Body of pancreas (tissue), 4 donors: ENCODE data around the gene CACNA2D3. TPM values are rescaled to one million over a fixed set of nuclear protein-coding genes. Genes with fewer than 3 reads are reported as not detected.

Experiments used
- ATAC-seq: fragments of 150-250 bp; one replicate; pipeline ENCODE4 v1.9.1; 2016
- DNase-seq, 4 donors: peaks; one replicate each; pipeline ENCODE4 v3.0.0-alpha.2; 2019
- H3K27ac ChIP-seq, 4 donors: fragments of 200-600 bp; sonication (generic); 1 replicate in 3 of 4; 2 replicates in 1 of 4; pipeline versions ENCODE4 v1.5.1 to v1.6.1; 2016 to 2019; ENCODE audit warnings: mild to moderate bottlenecking in 1 of 4, mixed read lengths in 1 of 4, moderate library complexity in 1 of 4
- H3K27me3 ChIP-seq, 2 donors: fragments of 200-600 bp; sonication (generic); one replicate each; pipeline ENCODE4 v1.6.0; 2016; ENCODE audit warnings: mild to moderate bottlenecking in 1 of 2
- H3K36me3 ChIP-seq, 2 donors: fragments of 200-600 bp; sonication (generic); replicated peaks in 1 of 2; 2 replicates each; pipeline ENCODE4 v1.5.1; 2016; ENCODE audit warnings: low read depth in 2 of 2; ENCODE audit not compliant: insufficient read depth in 1 of 2
- H3K4me1 ChIP-seq: fragments of 200-600 bp; sonication (generic); one replicate; pipeline ENCODE4 v1.6.0; 2016
- H3K4me3 ChIP-seq, 2 donors: fragments of 200-600 bp; sonication (generic); 1 replicate in 1 of 2; 2 replicates in 1 of 2; pipeline ENCODE4 v1.5.1; 2016 to 2019
- H3K9me3 ChIP-seq, 3 donors: fragments of 200-600 bp; sonication (generic); 1 replicate in 2 of 3; 2 replicates in 1 of 3; pipeline ENCODE4 v1.5.1; 2016
- POLR2A ChIP-seq, 3 donors: fragments of 450-650 bp; IDR thresholded peaks; one replicate each; pipeline ENCODE4 v1.6.1; 2016; ENCODE audit warnings: antibody characterized with exemption in 3 of 3, mild to moderate bottlenecking in 2 of 3
- WGBS, 2 donors: methylation state at CpG; one replicate each; pipeline ENCODE4 v1.1.5; 2017; 5-methylcytosine and 5-hydroxymethylcytosine counted together
- intact Hi-C: fragments of 100-400 bp; cut with DNase I; formaldehyde crosslinking; loops from one replicate; pipeline ENCODE4 v1.15.1; 2023
- total RNA-seq, 2 donors: library from RNA; depleted of rRNA; stranded (reverse); fragments of >200 nt; gene quantifications; one replicate each; pipeline ENCODE4 v1.1.0, GENCODE V29; 2016
- TF ChIP-seq, protein P1 (sequence below), 7 experiments: fragments of 450-650 bp in 4 of 7; fragments of 200-600 bp in 3 of 7; sonication (generic) in 3 of 7; IDR thresholded peaks; one replicate each; pipeline ENCODE4 v1.5.1; 2016 to 2019; ENCODE audit warnings: antibody characterized with exemption in 7 of 7

Gene CACNA2D3
- total RNA-seq, 2 donors from 2014 or later: not detected

DNA sequence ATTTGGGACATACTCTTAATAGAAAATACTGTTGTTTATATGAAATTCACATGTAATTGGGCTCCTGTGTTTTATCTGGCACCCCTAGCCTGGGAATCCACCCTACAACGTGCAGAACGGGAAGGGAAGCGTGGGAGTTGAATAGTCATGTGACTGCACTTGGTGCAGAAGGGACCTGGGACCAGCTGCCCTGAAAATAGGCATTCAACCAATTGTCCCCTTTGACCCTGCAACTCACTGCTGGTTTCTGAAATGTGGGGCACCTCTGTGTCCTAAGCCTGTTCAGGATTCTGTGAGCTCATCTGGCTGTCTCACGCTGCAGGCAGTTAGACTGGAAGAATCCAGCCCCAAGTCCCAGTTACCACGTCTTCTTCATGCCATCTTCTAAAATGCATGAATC is 79.7 kb downstream of the CACNA2D3 start:
- Histone ChIP-seq H3K27me3 (no peaks in the 10 kb centered on the region), H3K36me3 (no peaks in the 10 kb centered on the region), H3K4me3 (no peak overlapping the region), H3K9me3 (no peaks in the 10 kb centered on the region), H3K4me1 (no peaks in the 10 kb centered on the region), H3K27ac (no peak overlapping the region)
- TF ChIP-seq, protein P1, sequence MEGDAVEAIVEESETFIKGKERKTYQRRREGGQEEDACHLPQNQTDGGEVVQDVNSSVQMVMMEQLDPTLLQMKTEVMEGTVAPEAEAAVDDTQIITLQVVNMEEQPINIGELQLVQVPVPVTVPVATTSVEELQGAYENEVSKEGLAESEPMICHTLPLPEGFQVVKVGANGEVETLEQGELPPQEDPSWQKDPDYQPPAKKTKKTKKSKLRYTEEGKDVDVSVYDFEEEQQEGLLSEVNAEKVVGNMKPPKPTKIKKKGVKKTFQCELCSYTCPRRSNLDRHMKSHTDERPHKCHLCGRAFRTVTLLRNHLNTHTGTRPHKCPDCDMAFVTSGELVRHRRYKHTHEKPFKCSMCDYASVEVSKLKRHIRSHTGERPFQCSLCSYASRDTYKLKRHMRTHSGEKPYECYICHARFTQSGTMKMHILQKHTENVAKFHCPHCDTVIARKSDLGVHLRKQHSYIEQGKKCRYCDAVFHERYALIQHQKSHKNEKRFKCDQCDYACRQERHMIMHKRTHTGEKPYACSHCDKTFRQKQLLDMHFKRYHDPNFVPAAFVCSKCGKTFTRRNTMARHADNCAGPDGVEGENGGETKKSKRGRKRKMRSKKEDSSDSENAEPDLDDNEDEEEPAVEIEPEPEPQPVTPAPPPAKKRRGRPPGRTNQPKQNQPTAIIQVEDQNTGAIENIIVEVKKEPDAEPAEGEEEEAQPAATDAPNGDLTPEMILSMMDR (IDR thresholded peaks at IDR 0.05): no peak
- TF ChIP-seq POLR2A (IDR thresholded peaks at IDR 0.05): no peak
- ATAC-seq (no peak), DNase-seq (no peak)
- 70% methylated on average over 5 of the region's 5 CpGs for WGBS, 2 donors
- intact Hi-C loops: no loop called here

DNA sequence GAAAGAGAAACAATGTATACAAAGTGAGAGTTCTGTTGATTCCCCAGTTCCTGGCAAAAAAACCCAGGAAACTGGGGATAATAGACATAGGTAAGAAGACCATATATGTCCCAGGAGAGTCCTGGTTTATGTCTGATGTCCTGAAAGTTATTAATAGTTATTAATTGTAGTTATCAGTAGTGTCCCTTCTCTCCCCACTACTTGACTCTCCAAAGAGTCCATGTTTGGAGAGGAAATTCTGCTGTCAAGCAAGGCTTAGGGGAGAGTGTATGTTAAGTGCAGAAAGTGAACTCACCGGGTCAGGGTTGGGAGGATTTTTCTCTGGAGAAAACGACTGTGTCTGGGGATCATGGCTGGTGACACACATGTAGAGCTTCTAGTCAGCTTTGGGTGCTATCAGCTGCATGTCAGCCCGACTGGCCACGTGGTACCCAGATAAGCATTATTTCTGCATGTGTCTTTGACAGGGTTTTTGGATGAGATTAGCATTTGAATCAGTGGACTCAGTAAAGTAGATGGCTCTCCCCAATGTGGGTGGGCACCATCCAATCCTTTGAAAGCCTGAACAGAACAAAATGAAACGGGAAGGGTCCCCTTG is 80.4 kb downstream of the CACNA2D3 start:
- no peaks in the 10 kb centered on the region for H3K4me1 ChIP-seq
- no peak for DNase-seq
- no peak overlapping the region for H3K27ac ChIP-seq
- H3K4me3 ChIP-seq: no peak overlapping the region
- no peak for ATAC-seq
- H3K27me3 ChIP-seq: no peaks in the 10 kb centered on the region
- intact Hi-C loops: no loop called here
- H3K9me3 ChIP-seq: no peaks in the 10 kb centered on the region
- WGBS, 2 donors: 43% methylated on average over 4 to 5 of the region's 5 CpGs
- H3K36me3 ChIP-seq: no peaks in the 10 kb centered on the region
- TF ChIP-seq, protein P1 (IDR thresholded peaks at IDR 0.05): no peak
- no peak for TF ChIP-seq POLR2A (IDR thresholded peaks at IDR 0.05)

DNA sequence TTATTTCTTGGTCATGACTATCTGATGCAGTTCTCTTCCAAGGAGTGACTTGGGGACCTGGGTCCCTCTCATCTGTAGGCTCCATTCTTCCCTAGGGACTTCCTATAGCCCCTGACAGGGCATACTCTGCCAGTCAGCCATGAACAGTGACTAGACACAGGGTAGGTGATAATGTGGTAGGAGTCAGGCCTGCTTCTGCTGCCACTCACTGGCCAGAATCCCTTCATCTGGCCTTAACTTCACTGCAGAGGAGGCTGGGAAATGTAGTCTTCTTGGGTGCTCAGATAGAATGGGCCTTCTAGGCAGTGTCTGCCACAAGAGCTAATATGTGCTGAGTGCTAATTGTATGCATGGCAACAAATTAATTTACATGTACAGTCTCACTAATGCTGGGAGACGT is 84.5 kb downstream of the CACNA2D3 start:
- Histone ChIP-seq H3K4me1 (peaks cover 3% of the 10 kb centered on the region), H3K27me3 (no peaks in the 10 kb centered on the region), H3K9me3 (no peaks in the 10 kb centered on the region), H3K4me3 (no peak overlapping the region), H3K27ac (no peak overlapping the region), H3K36me3 (no peaks in the 10 kb centered on the region)
- ATAC-seq (no peak), DNase-seq (no peak)
- WGBS, 2 donors: 71 to 77% methylated on average over 1 of the region's 1 CpG
- no peak for TF ChIP-seq POLR2A (IDR thresholded peaks at IDR 0.05)
- TF ChIP-seq, protein P1 (IDR thresholded peaks at IDR 0.05): no peak
- intact Hi-C loops: no loop called here

DNA sequence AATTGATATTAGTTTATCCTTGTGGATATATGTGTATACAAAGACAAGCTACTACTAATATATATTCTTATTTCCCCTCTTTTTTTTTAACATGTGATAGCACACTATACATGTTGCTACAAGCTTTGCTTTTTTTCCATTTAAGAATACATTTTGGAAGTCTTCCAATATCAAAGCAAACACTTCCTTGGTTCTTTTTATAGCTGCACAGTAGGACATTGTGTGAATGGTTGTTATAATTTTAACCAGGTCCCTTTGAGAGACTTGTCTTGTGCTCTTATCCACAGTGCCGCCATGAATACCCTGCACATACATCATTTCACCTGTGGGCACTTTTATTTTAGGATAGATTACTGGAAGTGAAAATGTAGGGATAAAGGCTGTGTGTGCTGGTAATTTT is 88.7 kb downstream of the CACNA2D3 start:
- no peaks in the 10 kb centered on the region for H3K27me3 ChIP-seq
- no peak overlapping the region for H3K4me3 ChIP-seq
- no peak for ATAC-seq
- H3K9me3 ChIP-seq: no peaks in the 10 kb centered on the region
- no peak for DNase-seq
- WGBS, 2 donors: 13 to 20% methylated on average over 1 of the region's 1 CpG
- H3K36me3 ChIP-seq: no peaks in the 10 kb centered on the region
- no peak overlapping the region for H3K27ac ChIP-seq
- TF ChIP-seq, protein P1 (IDR thresholded peaks at IDR 0.05): no peak
- no peak for TF ChIP-seq POLR2A (IDR thresholded peaks at IDR 0.05)
- peaks cover 3% of the 10 kb centered on the region for H3K4me1 ChIP-seq
- intact Hi-C loops: no loop called here

DNA sequence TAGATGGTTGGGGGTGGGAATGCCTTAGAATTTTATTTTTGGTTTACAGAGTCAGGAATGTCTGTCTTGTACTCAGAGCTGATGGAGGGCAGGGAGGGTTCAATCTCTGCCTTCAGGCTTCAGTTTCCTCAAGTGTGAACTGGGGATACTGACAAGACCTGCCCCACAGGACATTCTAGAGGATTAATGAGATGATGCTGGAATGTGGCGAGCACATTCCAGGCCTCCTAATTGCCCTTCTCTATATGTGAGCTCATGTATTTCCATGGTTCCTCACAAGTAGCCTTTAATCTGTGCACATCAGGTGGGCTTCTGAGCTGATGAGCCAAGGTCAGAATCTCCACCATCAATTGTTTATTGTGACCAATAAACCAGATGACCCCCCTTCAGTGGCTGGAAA is 90.4 kb downstream of the CACNA2D3 start:
- H3K9me3 ChIP-seq: no peaks in the 10 kb centered on the region
- WGBS, 2 donors: 86 to 100% methylated on average over 1 of the region's 1 CpG
- TF ChIP-seq POLR2A (IDR thresholded peaks at IDR 0.05): no peak
- TF ChIP-seq, protein P1 (IDR thresholded peaks at IDR 0.05): no peak
- DNase-seq: no peak
- no peak overlapping the region for H3K27ac ChIP-seq
- H3K4me3 ChIP-seq: no peak overlapping the region
- no peaks in the 10 kb centered on the region for H3K27me3 ChIP-seq
- H3K4me1 ChIP-seq: peaks cover 3% of the 10 kb centered on the region
- ATAC-seq: no peak
- intact Hi-C loops: no loop called here
- no peaks in the 10 kb centered on the region for H3K36me3 ChIP-seq
